ENCODE results near the gene MEIS2. TPM values are rescaled to one million over a fixed set of nuclear protein-coding genes. Genes with fewer than 3 reads are reported as not detected.

MEIS2 gene
- total RNA-seq, 2 experiments from 2014 or later = not detected

- Mint-ChIP-seq H3K27me3 (peaks cover 71% of the 10 kb centered on the region), H3K4me3 (no peak overlapping the region), H3K27ac (no peak overlapping the region), H3K4me1 (ENCODE audit: low read depth) (peaks cover 26% of the 10 kb centered on the region), H3K9me3 (no peaks in the 10 kb centered on the region), H3K36me3 (peaks cover 2% of the 10 kb centered on the region)
- DNase-seq = no peak
- intact Hi-C loops (cut with micrococcal nuclease) = no loop called here
- ChIA-PET POLR2A (no interaction called here), CTCF (no interaction called here)
Measured at GRCh38 chr15:37094333-37094914, 5.9 kb downstream of the MEIS2 start.

GRCh38 chr15:37093480-37094332 lies 6.6 kb downstream of the MEIS2 start:
- peaks cover 69% of the 10 kb centered on the region for H3K27me3 Mint-ChIP-seq
- no peak for DNase-seq
- CTCF ChIA-PET = no interaction called here
- no peaks in the 10 kb centered on the region for H3K9me3 Mint-ChIP-seq
- peaks cover 2% of the 10 kb centered on the region for H3K36me3 Mint-ChIP-seq
- POLR2A ChIA-PET = no interaction called here
- H3K4me3 Mint-ChIP-seq = no peak overlapping the region
- no peak overlapping the region for H3K27ac Mint-ChIP-seq
- H3K4me1 Mint-ChIP-seq (ENCODE audit: low read depth) = peaks cover 21% of the 10 kb centered on the region
- intact Hi-C loops (cut with micrococcal nuclease) = no loop called here

GRCh38 chr15:37090543-37091175 lies 9.7 kb downstream of the MEIS2 start:
- H3K4me3 Mint-ChIP-seq = no peak overlapping the region
- ChIA-PET CTCF (no interaction called here), POLR2A (no interaction called here)
- peaks cover 40% of the 10 kb centered on the region for H3K27me3 Mint-ChIP-seq
- H3K36me3 Mint-ChIP-seq = no peaks in the 10 kb centered on the region
- H3K9me3 Mint-ChIP-seq = no peaks in the 10 kb centered on the region
- DNase-seq = no peak
- intact Hi-C loops (cut with micrococcal nuclease) = no loop called here
- no peak overlapping the region for H3K27ac Mint-ChIP-seq
- H3K4me1 Mint-ChIP-seq (ENCODE audit: low read depth) = no peaks in the 10 kb centered on the region

GRCh38 chr15:37088436-37088835 lies 11.9 kb downstream of the MEIS2 start:
- ChIA-PET POLR2A (no interaction called here), CTCF (no interaction called here)
- no peaks in the 10 kb centered on the region for H3K9me3 Mint-ChIP-seq
- peaks cover 22% of the 10 kb centered on the region for H3K27me3 Mint-ChIP-seq
- no peak overlapping the region for H3K27ac Mint-ChIP-seq
- no peaks in the 10 kb centered on the region for H3K36me3 Mint-ChIP-seq
- DNase-seq = no peak
- H3K4me3 Mint-ChIP-seq = no peak overlapping the region
- intact Hi-C loops (cut with micrococcal nuclease) = no loop called here
- H3K4me1 Mint-ChIP-seq (ENCODE audit: low read depth) = no peaks in the 10 kb centered on the region

- no peak for DNase-seq
- Mint-ChIP-seq H3K9me3 (no peaks in the 10 kb centered on the region), H3K4me1 (ENCODE audit: low read depth) (no peaks in the 10 kb centered on the region), H3K36me3 (no peaks in the 10 kb centered on the region), H3K27ac (no peak overlapping the region), H3K27me3 (peaks cover 15% of the 10 kb centered on the region), H3K4me3 (no peak overlapping the region)
- intact Hi-C loops (cut with micrococcal nuclease) = no loop called here
- ChIA-PET CTCF (no interaction called here), POLR2A (no interaction called here)
Measured at GRCh38 chr15:37087131-37087588, 13.2 kb downstream of the MEIS2 start.

GRCh38 chr15:37086521-37086920 lies 13.8 kb downstream of the MEIS2 start:
- Mint-ChIP-seq H3K4me3 (no peak overlapping the region), H3K36me3 (no peaks in the 10 kb centered on the region), H3K9me3 (no peaks in the 10 kb centered on the region), H3K4me1 (ENCODE audit: low read depth) (no peaks in the 10 kb centered on the region), H3K27ac (no peak overlapping the region), H3K27me3 (peaks cover 16% of the 10 kb centered on the region)
- CTCF ChIA-PET = no interaction called here
- intact Hi-C loops (cut with micrococcal nuclease) = no loop called here
- DNase-seq = no peak
- POLR2A ChIA-PET = interaction anchor here (0.6 kb wide), 1 partner anchor 420 kb away, joined by 3 read pairs; no protein-coding TSS in a partner anchor

- Mint-ChIP-seq H3K27me3 (peaks cover 13% of the 10 kb centered on the region), H3K27ac (no peak overlapping the region), H3K9me3 (no peaks in the 10 kb centered on the region), H3K36me3 (no peaks in the 10 kb centered on the region), H3K4me1 (ENCODE audit: low read depth) (no peaks in the 10 kb centered on the region), H3K4me3 (no peak overlapping the region)
- no peak for DNase-seq
- intact Hi-C loops (cut with micrococcal nuclease) = no loop called here
- POLR2A ChIA-PET = interaction anchor here (0.6 kb wide), 1 partner anchor 419 kb away, joined by 3 read pairs; no protein-coding TSS in a partner anchor
- CTCF ChIA-PET = no interaction called here
Measured at GRCh38 chr15:37086120-37086519, 14.2 kb downstream of the MEIS2 start.

GRCh38 chr15:37084602-37085001 lies 15.7 kb downstream of the MEIS2 start:
- H3K4me1 Mint-ChIP-seq (ENCODE audit: low read depth) = no peaks in the 10 kb centered on the region
- ChIA-PET POLR2A (no interaction called here), CTCF (interaction anchor here (0.7 kb wide), 1 partner anchor 27 kb away, joined by 3 read pairs; no protein-coding TSS in a partner anchor)
- no peaks in the 10 kb centered on the region for H3K36me3 Mint-ChIP-seq
- H3K27ac Mint-ChIP-seq = no peak overlapping the region
- no peak for DNase-seq
- no peak overlapping the region for H3K4me3 Mint-ChIP-seq
- peaks cover 12% of the 10 kb centered on the region for H3K27me3 Mint-ChIP-seq
- no peaks in the 10 kb centered on the region for H3K9me3 Mint-ChIP-seq
- intact Hi-C loops (cut with micrococcal nuclease) = no loop called here

- DNase-seq = no peak
- Mint-ChIP-seq H3K36me3 (no peaks in the 10 kb centered on the region), H3K4me3 (no peak overlapping the region), H3K9me3 (no peaks in the 10 kb centered on the region), H3K27ac (no peak overlapping the region), H3K27me3 (peaks cover 10% of the 10 kb centered on the region), H3K4me1 (ENCODE audit: low read depth) (no peaks in the 10 kb centered on the region)
- intact Hi-C loops (cut with micrococcal nuclease) = no loop called here
- ChIA-PET CTCF (interaction anchor here (0.8 kb wide), 1 partner anchor 47 kb away, joined by 3 read pairs; no protein-coding TSS in a partner anchor), POLR2A (no interaction called here)
Measured at GRCh38 chr15:37083610-37084009, 16.7 kb downstream of the MEIS2 start.

GRCh38 chr15:37081983-37082382 lies 18.4 kb downstream of the MEIS2 start:
- H3K4me1 Mint-ChIP-seq (ENCODE audit: low read depth) = no peaks in the 10 kb centered on the region
- CTCF ChIA-PET = no interaction called here
- no peak overlapping the region for H3K4me3 Mint-ChIP-seq
- POLR2A ChIA-PET = no interaction called here
- intact Hi-C loops (cut with micrococcal nuclease) = no loop called here
- no peaks in the 10 kb centered on the region for H3K9me3 Mint-ChIP-seq
- no peaks in the 10 kb centered on the region for H3K36me3 Mint-ChIP-seq
- no peak for DNase-seq
- no peak overlapping the region for H3K27ac Mint-ChIP-seq
- peaks cover 15% of the 10 kb centered on the region for H3K27me3 Mint-ChIP-seq

GRCh38 chr15:37080261-37080921 lies 20.0 kb downstream of the MEIS2 start:
- no peak for DNase-seq
- intact Hi-C loops (cut with micrococcal nuclease) = no loop called here
- no peaks in the 10 kb centered on the region for H3K4me1 Mint-ChIP-seq (ENCODE audit: low read depth)
- POLR2A ChIA-PET = no interaction called here
- CTCF ChIA-PET = no interaction called here
- no peaks in the 10 kb centered on the region for H3K36me3 Mint-ChIP-seq
- no peak overlapping the region for H3K4me3 Mint-ChIP-seq
- H3K27me3 Mint-ChIP-seq = peaks cover 15% of the 10 kb centered on the region
- no peak overlapping the region for H3K27ac Mint-ChIP-seq
- no peaks in the 10 kb centered on the region for H3K9me3 Mint-ChIP-seq

GRCh38 chr15:37079726-37080125 lies 20.6 kb downstream of the MEIS2 start:
- intact Hi-C loops (cut with micrococcal nuclease) = no loop called here
- no peak overlapping the region for H3K27ac Mint-ChIP-seq
- peaks cover 15% of the 10 kb centered on the region for H3K27me3 Mint-ChIP-seq
- POLR2A ChIA-PET = no interaction called here
- H3K4me3 Mint-ChIP-seq = no peak overlapping the region
- no peaks in the 10 kb centered on the region for H3K36me3 Mint-ChIP-seq
- H3K4me1 Mint-ChIP-seq (ENCODE audit: low read depth) = no peaks in the 10 kb centered on the region
- DNase-seq = no peak
- no peaks in the 10 kb centered on the region for H3K9me3 Mint-ChIP-seq
- CTCF ChIA-PET = no interaction called here

Data from activated CD4-positive, alpha-beta memory T cell treated with anti-CD3 and anti-CD28 coated beads for 36 hours (primary cell).